Subcutaneous abdominal adipose tissue (tissue), 5 donors: ENCODE measurements around the gene C17orf67.

Source experiments
- H3K27ac ChIP-seq: one replicate; pipeline ENCODE4 v1.7.0; 2013; ENCODE audit warnings: low read depth, mild to moderate bottlenecking, inconsistent platforms, low read length, moderate library complexity
- H3K27me3 ChIP-seq, 5 donors: one replicate each; pipeline ENCODE4 v1.7.0; 2013; ENCODE audit warnings: low read length in 5 of 5, inconsistent platforms in 1 of 5; ENCODE audit not compliant: control insufficient read depth in 5 of 5, insufficient read depth in 4 of 5
- H3K36me3 ChIP-seq, 5 donors: one replicate each; pipeline ENCODE4 v1.7.0; 2013; ENCODE audit warnings: low read length in 5 of 5; ENCODE audit not compliant: control insufficient read depth in 5 of 5, insufficient read depth in 5 of 5
- H3K4me1 ChIP-seq, 5 donors: one replicate each; pipeline ENCODE4 v1.7.0; 2013; ENCODE audit warnings: low read length in 5 of 5, mild to moderate bottlenecking in 3 of 5, moderate library complexity in 1 of 5; ENCODE audit not compliant: control insufficient read depth in 5 of 5, insufficient read depth in 5 of 5
- H3K4me3 ChIP-seq, 5 donors: one replicate each; pipeline ENCODE4 v1.7.0; 2013; ENCODE audit warnings: low read length in 5 of 5, low read depth in 1 of 5
- H3K9ac ChIP-seq, 5 donors: one replicate each; pipeline ENCODE4 v1.7.0; 2013; ENCODE audit warnings: low read length in 5 of 5, mild to moderate bottlenecking in 4 of 5, moderate library complexity in 3 of 5
- H3K9me3 ChIP-seq, 5 donors: one replicate each; pipeline ENCODE4 v1.7.0; 2013; ENCODE audit warnings: low read length in 5 of 5; ENCODE audit not compliant: control insufficient read depth in 5 of 5
- donor health status: healthy.
- donor health status: healthy.
- donor health status: healthy.
- donor health status: healthy.
- donor health status: healthy.

The C17orf67 gene

GRCh38 chr17:56835264-56835585, 1.5 kb upstream of the C17orf67 start:
- H3K27ac ChIP-seq = no peak overlapping the region
- peaks cover 0 to 8% (median 0%) of the 10 kb centered on the region in 5 donors for H3K36me3 ChIP-seq
- peak overlapping the region in 4 of 5 donors; percentile 62 to 85 (median 74) for H3K4me3 ChIP-seq
- peaks cover 0 to 55% (median 30%) of the 10 kb centered on the region in 5 donors for H3K4me1 ChIP-seq
- peak overlapping the region in 4 of 5 donors; percentile 26 to 72 (median 54) for H3K9ac ChIP-seq
- H3K9me3 ChIP-seq = no peaks in the 10 kb centered on the region
- H3K27me3 ChIP-seq = peaks cover 0 to 2% (median 0%) of the 10 kb centered on the region in 5 donors

- H3K4me3 ChIP-seq = peak overlapping the region; percentile 61 to 85 (median 69)
- no peaks in the 10 kb centered on the region for H3K9me3 ChIP-seq
- H3K27ac ChIP-seq = peak overlapping the region; percentile 72
- H3K27me3 ChIP-seq = peaks cover 0 to 2% (median 0%) of the 10 kb centered on the region in 5 donors
- peaks cover 0 to 8% (median 0%) of the 10 kb centered on the region in 5 donors for H3K36me3 ChIP-seq
- peaks cover 0 to 55% (median 30%) of the 10 kb centered on the region in 5 donors for H3K4me1 ChIP-seq
- H3K9ac ChIP-seq = peak overlapping the region in 4 of 5 donors; percentile 26 to 72 (median 68)
These were observed 902 bp upstream of the C17orf67 start for GRCh38 chr17:56834380-56835263.

GRCh38 chr17:56833057-56833808, 487 bp downstream of the C17orf67 start:
- Histone ChIP-seq H3K36me3 (peaks cover 0 to 8% (median 0%) of the 10 kb centered on the region in 5 donors), H3K27ac (peak overlapping the region; percentile 66), H3K9ac (peak overlapping the region in 3 of 5 donors; percentile 67 to 76 (median 70)), H3K4me1 (peaks cover 0 to 53% (median 30%) of the 10 kb centered on the region in 5 donors), H3K4me3 (peak overlapping the region; percentile 46 to 85 (median 80)), H3K27me3 (peaks cover 0 to 2% (median 0%) of the 10 kb centered on the region in 5 donors), H3K9me3 (no peaks in the 10 kb centered on the region)

GRCh38 chr17:56832446-56832845, 1.3 kb downstream of the C17orf67 start:
- Histone ChIP-seq H3K9ac (peak overlapping the region in 1 of 5 donors; percentile 70), H3K4me1 (peaks cover 0 to 45% (median 30%) of the 10 kb centered on the region in 5 donors), H3K9me3 (no peaks in the 10 kb centered on the region), H3K4me3 (peak overlapping the region in 4 of 5 donors; percentile 78 to 85 (median 82)), H3K36me3 (peaks cover 0 to 8% (median 0%) of the 10 kb centered on the region in 5 donors), H3K27ac (peak overlapping the region; percentile 66), H3K27me3 (peaks cover 0 to 2% (median 0%) of the 10 kb centered on the region in 5 donors)

GRCh38 chr17:56831369-56832095, 2.2 kb downstream of the C17orf67 start:
- Histone ChIP-seq H3K9me3 (no peaks in the 10 kb centered on the region), H3K4me1 (peaks cover 0 to 36% (median 30%) of the 10 kb centered on the region in 5 donors), H3K27ac (no peak overlapping the region), H3K27me3 (peaks cover 0 to 2% (median 0%) of the 10 kb centered on the region in 5 donors), H3K4me3 (no peak overlapping the region), H3K9ac (no peak overlapping the region), H3K36me3 (peaks cover 0 to 8% (median 0%) of the 10 kb centered on the region in 5 donors)

GRCh38 chr17:56830726-56831368, 2.9 kb downstream of the C17orf67 start:
- Histone ChIP-seq H3K27ac (no peak overlapping the region), H3K9ac (no peak overlapping the region), H3K4me3 (no peak overlapping the region), H3K27me3 (peaks cover 0 to 2% (median 0%) of the 10 kb centered on the region in 5 donors), H3K4me1 (peaks cover 0 to 34% (median 30%) of the 10 kb centered on the region in 5 donors), H3K9me3 (no peaks in the 10 kb centered on the region), H3K36me3 (peaks cover 0 to 8% (median 0%) of the 10 kb centered on the region in 5 donors)

GRCh38 chr17:56826611-56827414, 6.9 kb downstream of the C17orf67 start:
- H3K36me3 ChIP-seq = peaks cover 0 to 8% (median 0%) of the 10 kb centered on the region in 5 donors
- H3K9ac ChIP-seq = no peak overlapping the region
- H3K4me1 ChIP-seq = peaks cover 0 to 16% (median 3%) of the 10 kb centered on the region in 5 donors
- no peak overlapping the region for H3K4me3 ChIP-seq
- H3K27me3 ChIP-seq = no peaks in the 10 kb centered on the region
- H3K9me3 ChIP-seq = no peaks in the 10 kb centered on the region
- no peak overlapping the region for H3K27ac ChIP-seq

- H3K27ac ChIP-seq = no peak overlapping the region
- no peaks in the 10 kb centered on the region for H3K9me3 ChIP-seq
- no peaks in the 10 kb centered on the region for H3K27me3 ChIP-seq
- peaks cover 0 to 17% (median 0%) of the 10 kb centered on the region in 5 donors for H3K4me1 ChIP-seq
- H3K4me3 ChIP-seq = no peak overlapping the region
- no peaks in the 10 kb centered on the region for H3K36me3 ChIP-seq
- H3K9ac ChIP-seq = no peak overlapping the region
These were observed 9.2 kb downstream of the C17orf67 start for GRCh38 chr17:56824503-56824902.
